GM23338 (cell line): ENCODE measurements around the gene ABCF1. TPM values are rescaled to one million over a fixed set of nuclear protein-coding genes. Genes with fewer than 3 reads are reported as not detected.

Source experiments
- ATAC-seq: fragments of 200-7000 bp; cut with Tn5 transposase; 3 replicates; pipeline ENCODE4 v1.9.1; 2020
- DNase-seq: peaks from one replicate; pipeline ENCODE4 v3.0.0-alpha.2; 2015; ENCODE audit warnings: low spot score
- H2AFZ ChIP-seq: fragments of 200-600 bp; sonication (generic); 2 replicates; pipeline ENCODE4 v1.8.0; 2016; ENCODE audit warnings: antibody characterized with exemption, mild to moderate bottlenecking, moderate library complexity
- H3F3A ChIP-seq: fragments of 200-600 bp; sonication (generic); replicated peaks from 2 replicates; pipeline ENCODE4 v1.8.0; 2017; ENCODE audit warnings: antibody characterized with exemption, mixed run types, low read depth
- H3K27ac ChIP-seq: fragments of 200-600 bp; sonication (generic); 2 replicates; pipeline ENCODE4 v1.6.1; 2016; ENCODE audit warnings: low read depth
- H3K27me3 ChIP-seq: fragments of 200-600 bp; sonication (generic); 2 replicates; pipeline ENCODE4 v1.8.0; 2016; ENCODE audit warnings: mild to moderate bottlenecking, mixed run types, moderate library complexity; ENCODE audit not compliant: insufficient read depth
- H3K36me3 ChIP-seq: fragments of 200-600 bp; sonication (generic); 2 replicates; pipeline ENCODE4 v1.8.0; 2016; ENCODE audit warnings: mild to moderate bottlenecking; ENCODE audit not compliant: insufficient read depth
- H3K4me1 ChIP-seq: fragments of 200-600 bp; sonication (generic); 2 replicates; pipeline ENCODE4 v1.8.0; 2016; ENCODE audit warnings: mild to moderate bottlenecking, moderate library complexity; ENCODE audit not compliant: insufficient read depth
- H3K4me2 ChIP-seq: fragments of 200-600 bp; sonication (generic); 2 replicates; pipeline ENCODE4 v1.7.1; 2017; ENCODE audit warnings: mixed run types
- H3K4me3 ChIP-seq: fragments of 200-600 bp; sonication (generic); 2 replicates; pipeline ENCODE4 v1.6.1; 2016; ENCODE audit warnings: mixed run types
- H3K79me2 ChIP-seq: fragments of 200-600 bp; sonication (generic); replicated peaks from 2 replicates; pipeline ENCODE4 v1.8.0; 2017; ENCODE audit warnings: mild to moderate bottlenecking; ENCODE audit not compliant: insufficient read depth
- H3K9me2 ChIP-seq: fragments of 200-600 bp; sonication (generic); 2 replicates; pipeline ENCODE4 v1.8.0; 2017; ENCODE audit not compliant: insufficient read depth
- H4K20me1 ChIP-seq: fragments of 200-600 bp; sonication (generic); replicated peaks from 2 replicates; pipeline ENCODE4 v1.8.0; 2017; ENCODE audit warnings: mild to moderate bottlenecking; ENCODE audit not compliant: insufficient read depth
- H3K27ac Mint-ChIP-seq: 2 replicates; pipeline ENCODE4 v1.8.0; 2020; ENCODE audit warnings: inconsistent platforms, mild to moderate bottlenecking, moderate library complexity, mixed read lengths
- H3K27me3 Mint-ChIP-seq: 3 replicates; pipeline ENCODE4 v1.8.0; 2022; ENCODE audit warnings: low read depth, mild to moderate bottlenecking, moderate library complexity, mixed read lengths, inconsistent platforms; ENCODE audit not compliant: insufficient read depth, poor library complexity
- H3K36me3 Mint-ChIP-seq: 3 replicates; pipeline ENCODE4 v1.8.0; 2021; ENCODE audit warnings: low read depth, mild to moderate bottlenecking, inconsistent platforms, moderate library complexity, mixed read lengths
- H3K4me1 Mint-ChIP-seq: 3 replicates; pipeline ENCODE4 v1.8.0; 2020; ENCODE audit warnings: mild to moderate bottlenecking, inconsistent platforms, mixed read lengths
- H3K4me3 Mint-ChIP-seq: 3 replicates; pipeline ENCODE4 v1.8.0; 2021; ENCODE audit warnings: moderate library complexity, mild to moderate bottlenecking, inconsistent platforms, mixed read lengths
- H3K9me3 Mint-ChIP-seq: 3 replicates; pipeline ENCODE4 v1.8.0; 2020; ENCODE audit warnings: moderate library complexity, mild to moderate bottlenecking, inconsistent platforms, mixed read lengths
- CREB1 ChIP-seq: fragments of 250-450 bp; sonication (Bioruptor Pico); IDR thresholded peaks from 2 replicates; pipeline ENCODE4 v1.5.0; 2020; ENCODE audit warnings: low read depth, mild to moderate bottlenecking, moderate library complexity
- CTCF ChIP-seq, 2 experiments: fragments of 200-600 bp in 1 of 2; sonication (generic) in 1 of 2; conservative IDR thresholded peaks; 2 replicates each; pipeline versions ENCODE4 v1.5.1 to v1.6.1; 2016 to 2017; ENCODE audit warnings: antibody characterized with exemption in 2 of 2, low read depth in 2 of 2, mild to moderate bottlenecking in 2 of 2, moderate library complexity in 1 of 2
- ETS1 ChIP-seq: IDR thresholded peaks from 2 replicates; pipeline ENCODE4 v1.6.1; 2016; ENCODE audit warnings: antibody characterized with exemption
- EZH2 ChIP-seq: fragments of 200-600 bp; sonication (generic); IDR thresholded peaks from one replicate; pipeline ENCODE4 v1.8.0; 2017; ENCODE audit warnings: antibody characterized with exemption, mild to moderate bottlenecking, low read depth; ENCODE audit not compliant: unreplicated experiment
- EZH2phosphoT487 ChIP-seq: fragments of 200-600 bp; sonication (generic); IDR thresholded peaks from one replicate; pipeline ENCODE4 v1.8.1; 2018; ENCODE audit warnings: antibody characterized with exemption; ENCODE audit not compliant: unreplicated experiment
- JUNB ChIP-seq: IDR thresholded peaks from one replicate; pipeline ENCODE4 v1.6.1; 2016; ENCODE audit warnings: antibody characterized with exemption; ENCODE audit not compliant: unreplicated experiment
- NANOG ChIP-seq: IDR thresholded peaks from 2 replicates; pipeline ENCODE4 v1.6.1; 2016; ENCODE audit warnings: antibody characterized with exemption, borderline replicate concordance
- POLR2AphosphoS5 ChIP-seq: IDR thresholded peaks from 2 replicates; pipeline ENCODE4 v1.6.1; 2016; ENCODE audit warnings: antibody characterized with exemption, low read depth
- REST ChIP-seq: IDR thresholded peaks from one replicate; pipeline ENCODE4 v1.6.1; 2018; ENCODE audit warnings: antibody characterized with exemption; ENCODE audit not compliant: unreplicated experiment
- STAT1 ChIP-seq: IDR thresholded peaks from one replicate; pipeline ENCODE4 v1.6.1; 2016; ENCODE audit warnings: antibody characterized with exemption; ENCODE audit not compliant: unreplicated experiment
- ZNF114 ChIP-seq: fragments of 250-450 bp; sonication (Bioruptor Pico); IDR thresholded peaks from 2 replicates; pipeline ENCODE4 v1.5.0; 2020; ENCODE audit warnings: mild to moderate bottlenecking, moderate library complexity
- ZNF331 ChIP-seq: fragments of 250-450 bp; sonication (Bioruptor Pico); IDR thresholded peaks from 2 replicates; pipeline ENCODE4 v1.5.0; 2020; ENCODE audit warnings: low read depth, mild to moderate bottlenecking, moderate library complexity
- ZNF462 ChIP-seq: fragments of 250-450 bp; sonication (Bioruptor Pico); IDR thresholded peaks from 2 replicates; pipeline ENCODE4 v1.5.0; 2020; ENCODE audit warnings: mild to moderate bottlenecking, moderate library complexity
- polyA plus RNA-seq: library from polyadenylated mRNA; unstranded; fragments of >200 nt; fragmentation: Nextera tagmentation; extraction: Ambion mirVana; gene quantifications from 2 replicates; pipeline ENCODE4 v1.2.1, GENCODE V29; 2016
- total RNA-seq: library from RNA; depleted of rRNA; stranded (reverse); fragments of >200 nt; shearing (Covaris generic); gene quantifications from 2 replicates; pipeline ENCODE4 v1.2.3, GENCODE V29; 2014

ABCF1 gene
- total and polyA plus RNA-seq, 2 experiments from 2014 or later = 92.6 to 244 TPM

- no peak overlapping the region for H2AFZ ChIP-seq
- no peaks in the 10 kb centered on the region for H3K27me3 ChIP-seq
- H3K36me3 ChIP-seq = 0 out of 2 replicates have a peak, but pooled peaks cover 4% of the 10 kb centered on the region
- no peaks in the 10 kb centered on the region for H3K9me2 ChIP-seq
- no peak overlapping the region for H3K4me3 ChIP-seq
- H3K4me2 ChIP-seq = no peak overlapping the region
- peaks cover 16% of the 10 kb centered on the region for H3K79me2 ChIP-seq
- Mint-ChIP-seq H3K27me3 (peaks cover 10% of the 10 kb centered on the region), H3K4me3 (no peak overlapping the region), H3K36me3 (peaks cover 36% of the 10 kb centered on the region), H3K4me1 (no peaks in the 10 kb centered on the region), H3K9me3 (no peaks in the 10 kb centered on the region), H3K27ac (no peak overlapping the region)
- no peak for ATAC-seq
- peaks cover 21% of the 10 kb centered on the region; the same call in 1 of the 2 replicates for H4K20me1 ChIP-seq
- H3K4me1 ChIP-seq = no peaks in the 10 kb centered on the region
- TF ChIP-seq ETS1 (no peak), CTCF (conservative IDR thresholded peaks at IDR 0.05; ENCODE audit: low read depth in 2 of 2) (no peak), EZH2phosphoT487 (no peak), ZNF331 (CRISPR knock-in tag) (no peak), POLR2AphosphoS5 (no peak), EZH2 (no peak), NANOG (no peak), STAT1 (no peak), JUNB (no peak), CREB1 (CRISPR knock-in tag) (no peak), REST (no peak), ZNF114 (CRISPR knock-in tag) (no peak), ZNF462 (CRISPR knock-in tag) (no peak)
- H3F3A ChIP-seq = peaks cover 10% of the 10 kb centered on the region; the same call in 1 of the 2 replicates
- no peak for DNase-seq
- no peak overlapping the region for H3K27ac ChIP-seq
These were observed 7.1 kb upstream of the ABCF1 start for GRCh38 chr6:30564114-30564513.
